ENCODE results near the gene SMG7.
"Not testable (repeated sequence)": the region's sequence is repeated elsewhere in the genome, so short reads cannot be mapped to it uniquely, and the experiment has no call there.

SMG7 gene

GRCh38 chr1:183472488-183473216 lies at the start of gene SMG7:
SMG7 (plus strand) TSS chr1:183472499; CDS start chr1:183472621, 122 bp downstream.
- peak within 1 kb of the TSS; percentile 95 for H3K4me3 Mint-ChIP-seq
- peak within 1 kb of the TSS; percentile 100 for H3K27ac Mint-ChIP-seq
- H3K36me3 Mint-ChIP-seq = peaks cover 4% of the 10 kb centered on the region
- peaks cover 28% of the 10 kb centered on the region for H3K4me1 Mint-ChIP-seq (ENCODE audit: low read depth)
- H3K9me3 Mint-ChIP-seq (ENCODE audit: low read depth) = no peaks in the 10 kb centered on the region
- no peaks in the 10 kb centered on the region for H3K27me3 Mint-ChIP-seq

DNA sequence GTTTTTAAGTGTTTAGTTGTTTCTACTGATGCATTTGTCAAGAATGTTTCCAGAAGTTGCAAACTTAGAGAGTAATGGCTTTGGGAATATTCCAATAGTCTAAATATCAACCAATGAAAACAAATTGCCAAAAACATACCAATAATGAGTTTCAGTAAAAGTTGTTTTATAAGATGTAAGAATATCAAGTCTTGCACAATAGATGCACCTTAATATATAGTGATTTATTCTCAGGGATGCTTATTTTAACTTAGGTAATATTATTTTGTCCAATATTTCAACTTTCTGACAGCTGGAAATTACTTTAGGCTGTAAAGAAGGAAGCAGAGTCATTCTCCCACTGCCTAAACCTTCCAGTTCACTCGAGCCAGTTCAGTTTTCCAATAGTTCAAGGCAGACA lies 48.8 kb upstream of the SMG7 start:
- Mint-ChIP-seq H3K36me3 (no peaks in the 10 kb centered on the region), H3K27ac (no peak overlapping the region), H3K4me1 (ENCODE audit: low read depth) (peaks cover 2% of the 10 kb centered on the region), H3K4me3 (no peak overlapping the region), H3K9me3 (ENCODE audit: low read depth) (peaks cover 4% of the 10 kb centered on the region), H3K27me3 (peaks cover 37% of the 10 kb centered on the region)

DNA sequence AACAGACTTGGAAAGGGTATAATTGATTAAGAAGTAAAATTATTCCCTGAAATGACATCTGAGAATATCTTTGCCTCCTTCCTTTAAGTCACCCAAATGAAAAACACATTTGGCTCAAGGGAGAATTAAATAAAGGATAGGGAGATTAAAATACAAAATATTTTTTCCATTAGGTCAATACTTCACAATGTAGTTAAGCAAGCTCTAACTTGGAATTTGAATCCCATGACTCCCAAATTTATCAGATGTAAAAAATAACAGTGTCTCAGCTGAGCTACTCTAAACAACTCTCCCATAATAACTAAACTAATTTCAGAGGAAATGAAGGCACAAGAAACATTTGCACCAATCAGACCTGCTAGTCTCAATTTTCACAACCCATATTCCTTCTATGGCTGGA lies 47.6 kb upstream of the SMG7 start:
- Mint-ChIP-seq H3K27me3 (peaks cover 29% of the 10 kb centered on the region), H3K4me1 (ENCODE audit: low read depth) (no peaks in the 10 kb centered on the region)

GRCh38 chr1:183427591-183427990 lies 44.7 kb upstream of the SMG7 start:
- H3K4me3 Mint-ChIP-seq; H3K4me1 Mint-ChIP-seq (ENCODE audit: low read depth); H3K27ac Mint-ChIP-seq; H3K36me3 Mint-ChIP-seq; H3K9me3 Mint-ChIP-seq (ENCODE audit: low read depth): not testable (repeated sequence)
- H3K27me3 Mint-ChIP-seq = peaks cover 22% of the 10 kb centered on the region

More for the DNA sequence above, 47.6 kb upstream of the SMG7 start:
- Mint-ChIP-seq H3K27ac (no peak overlapping the region), H3K4me3 (no peak overlapping the region), H3K36me3 (no peaks in the 10 kb centered on the region), H3K9me3 (ENCODE audit: low read depth) (peaks cover 4% of the 10 kb centered on the region)

DNA sequence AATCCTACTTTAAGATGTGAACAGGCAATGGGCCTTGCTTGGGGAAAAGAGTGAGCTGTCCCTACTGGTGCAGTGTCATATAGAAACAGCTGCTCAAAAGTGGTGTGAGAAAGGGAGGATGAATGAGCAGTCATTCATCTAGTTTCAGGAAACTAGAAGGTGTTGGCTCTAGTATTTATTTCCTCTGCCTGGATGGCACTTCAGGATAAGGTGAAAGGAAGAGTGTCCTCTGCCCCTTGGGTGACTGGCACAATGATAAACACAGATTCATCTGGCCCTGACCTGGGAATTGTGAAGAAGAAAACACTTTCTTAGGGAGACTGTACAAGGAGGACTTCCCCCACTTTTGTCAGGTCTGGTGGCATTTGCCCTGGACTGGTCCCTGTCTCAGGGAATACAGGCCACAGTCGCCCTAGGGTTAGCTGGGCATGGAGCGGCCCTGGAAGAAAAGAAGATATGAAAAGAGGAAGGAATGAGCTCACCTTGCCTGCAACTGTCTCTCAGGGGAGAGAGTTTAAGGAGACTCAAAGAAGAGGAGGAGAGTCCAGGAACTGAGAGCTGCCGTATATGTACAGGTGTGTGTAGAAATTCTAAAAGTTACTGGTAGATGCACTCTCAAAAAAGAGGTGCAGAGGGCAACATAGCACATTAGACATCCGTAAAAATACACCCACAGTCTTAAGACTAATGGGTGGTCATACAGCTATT lies 40.3 kb upstream of the SMG7 start:
- H3K9me3 Mint-ChIP-seq (ENCODE audit: low read depth) = no peaks in the 10 kb centered on the region
- H3K4me1 Mint-ChIP-seq (ENCODE audit: low read depth) = no peaks in the 10 kb centered on the region
- H3K4me3 Mint-ChIP-seq = no peak overlapping the region
- H3K36me3 Mint-ChIP-seq = peaks cover 3% of the 10 kb centered on the region
- H3K27me3 Mint-ChIP-seq = peaks cover 12% of the 10 kb centered on the region
- no peak overlapping the region for H3K27ac Mint-ChIP-seq

DNA sequence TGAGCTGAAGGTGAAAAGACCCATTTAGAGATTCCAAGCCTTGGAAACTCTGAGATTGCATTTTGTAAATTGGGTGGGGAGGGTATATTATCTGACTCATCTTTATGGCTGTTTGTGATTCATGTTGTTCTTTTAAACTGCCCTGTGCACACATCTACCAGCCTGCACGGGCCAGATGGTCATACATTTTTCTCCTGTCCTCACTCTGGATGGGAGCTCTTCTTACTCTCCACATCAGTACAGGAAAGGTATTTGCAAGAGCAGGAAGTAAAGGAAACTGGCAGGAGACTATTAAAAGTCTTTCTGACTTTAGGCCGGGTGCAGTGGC lies 39.8 kb upstream of the SMG7 start:
- H3K4me1 Mint-ChIP-seq (ENCODE audit: low read depth) = no peaks in the 10 kb centered on the region

GRCh38 chr1:183433703-183434102 lies 38.6 kb upstream of the SMG7 start:
- H3K27ac Mint-ChIP-seq = no peak overlapping the region
- H3K36me3 Mint-ChIP-seq = peaks cover 3% of the 10 kb centered on the region
- peaks cover 12% of the 10 kb centered on the region for H3K27me3 Mint-ChIP-seq
- no peaks in the 10 kb centered on the region for H3K9me3 Mint-ChIP-seq (ENCODE audit: low read depth)
- H3K4me1 Mint-ChIP-seq (ENCODE audit: low read depth) = no peaks in the 10 kb centered on the region
- H3K4me3 Mint-ChIP-seq = no peak overlapping the region

More for the DNA sequence above, 39.8 kb upstream of the SMG7 start:
- no peak overlapping the region for H3K4me3 Mint-ChIP-seq
- no peaks in the 10 kb centered on the region for H3K9me3 Mint-ChIP-seq (ENCODE audit: low read depth)
- no peak overlapping the region for H3K27ac Mint-ChIP-seq
- H3K36me3 Mint-ChIP-seq = peaks cover 3% of the 10 kb centered on the region
- peaks cover 12% of the 10 kb centered on the region for H3K27me3 Mint-ChIP-seq

DNA sequence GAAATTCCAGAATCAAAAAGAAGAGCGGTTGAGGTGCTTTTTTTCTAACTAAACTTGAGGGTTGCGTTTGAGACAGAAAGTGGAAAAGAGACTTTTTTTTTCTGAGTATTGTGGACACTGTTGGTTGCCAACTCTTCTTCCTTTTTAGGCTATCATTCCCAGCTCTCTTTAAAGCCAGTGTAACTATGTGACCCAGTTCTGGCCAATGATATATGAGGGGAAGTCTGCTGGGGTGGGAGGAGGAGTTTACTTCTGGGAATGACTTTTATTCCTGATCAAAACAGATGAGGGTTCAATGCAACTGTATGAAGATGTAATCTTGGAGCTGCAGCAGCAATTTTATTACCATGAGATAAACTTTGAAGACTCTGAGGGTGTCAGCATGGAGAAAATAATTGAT lies 36.8 kb upstream of the SMG7 start:
- Mint-ChIP-seq H3K36me3 (peaks cover under 1% of the 10 kb centered on the region), H3K4me3 (no peak overlapping the region), H3K27me3 (peaks cover 6% of the 10 kb centered on the region), H3K27ac (no peak overlapping the region), H3K9me3 (ENCODE audit: low read depth) (no peaks in the 10 kb centered on the region), H3K4me1 (ENCODE audit: low read depth) (no peaks in the 10 kb centered on the region)

- peaks cover 3% of the 10 kb centered on the region for H3K27me3 Mint-ChIP-seq
- no peaks in the 10 kb centered on the region for H3K9me3 Mint-ChIP-seq (ENCODE audit: low read depth)
- no peaks in the 10 kb centered on the region for H3K4me1 Mint-ChIP-seq (ENCODE audit: low read depth)
- H3K36me3 Mint-ChIP-seq = no peaks in the 10 kb centered on the region
- no peak overlapping the region for H3K27ac Mint-ChIP-seq
- no peak overlapping the region for H3K4me3 Mint-ChIP-seq
Measured at GRCh38 chr1:183438060-183438459, 34.2 kb upstream of the SMG7 start.

DNA sequence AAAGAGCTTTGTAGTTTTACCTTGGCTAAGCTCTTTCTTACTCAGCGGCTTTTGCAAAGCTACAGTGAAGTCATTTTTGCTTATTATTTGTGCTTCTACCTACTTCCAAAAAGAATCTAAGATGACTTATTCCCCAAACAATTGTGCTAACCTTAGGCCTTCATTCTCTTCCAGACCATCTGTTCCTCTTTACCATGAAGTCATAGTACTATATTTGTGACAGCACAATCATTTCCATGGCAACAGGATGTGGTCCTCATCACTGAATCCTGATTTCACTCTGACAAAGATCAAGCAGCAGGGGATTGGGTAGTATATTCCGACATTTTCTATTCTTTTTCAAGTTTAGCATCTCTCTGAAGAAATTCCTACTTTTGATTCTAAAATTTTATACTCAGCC lies 29.3 kb upstream of the SMG7 start:
- H3K27ac Mint-ChIP-seq = no peak overlapping the region
- H3K9me3 Mint-ChIP-seq (ENCODE audit: low read depth) = no peaks in the 10 kb centered on the region
- no peaks in the 10 kb centered on the region for H3K27me3 Mint-ChIP-seq
- no peak overlapping the region for H3K4me3 Mint-ChIP-seq
- H3K4me1 Mint-ChIP-seq (ENCODE audit: low read depth) = no peaks in the 10 kb centered on the region
- H3K36me3 Mint-ChIP-seq = no peaks in the 10 kb centered on the region

DNA sequence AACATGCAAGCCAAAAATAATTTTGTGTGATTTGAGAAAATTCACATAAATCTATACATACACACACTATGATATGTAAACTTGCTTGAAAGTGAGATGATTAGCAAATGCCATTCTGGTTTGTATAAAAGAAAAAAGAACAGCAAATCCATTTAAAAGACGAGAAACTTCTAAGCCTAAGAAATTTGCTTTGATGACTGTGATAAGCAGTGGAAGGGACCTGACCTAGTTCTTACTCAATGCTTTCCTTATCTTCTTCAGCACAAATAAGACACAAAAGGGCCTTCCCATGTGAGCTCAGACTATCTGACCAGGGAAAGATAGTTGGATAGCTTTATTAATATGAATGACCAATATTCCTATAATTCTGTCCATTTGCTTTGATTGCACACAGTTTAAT lies 28.8 kb upstream of the SMG7 start:
- Mint-ChIP-seq H3K27ac (no peak overlapping the region), H3K9me3 (ENCODE audit: low read depth) (no peaks in the 10 kb centered on the region), H3K27me3 (no peaks in the 10 kb centered on the region), H3K4me1 (ENCODE audit: low read depth) (no peaks in the 10 kb centered on the region), H3K4me3 (no peak overlapping the region), H3K36me3 (no peaks in the 10 kb centered on the region)

DNA sequence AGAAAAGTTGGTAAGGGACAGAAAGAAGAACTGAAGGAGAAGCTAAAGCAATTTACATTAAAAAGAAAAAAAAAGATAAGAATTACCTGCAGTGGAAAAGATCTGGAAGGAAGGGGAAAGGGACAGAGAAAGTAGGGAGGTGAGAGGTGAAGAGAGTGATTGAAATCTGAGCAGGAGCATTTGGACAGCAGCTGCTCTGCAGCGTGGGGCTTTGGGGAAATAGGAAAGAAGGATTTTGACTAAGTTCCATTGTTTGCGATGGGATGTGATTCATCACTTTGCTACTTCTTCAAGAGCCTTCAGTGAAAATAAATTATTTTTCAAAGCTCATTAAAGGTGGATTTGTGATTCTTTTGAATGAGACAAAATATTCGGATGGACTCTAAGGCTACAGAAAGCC lies 28.1 kb upstream of the SMG7 start:
- no peak overlapping the region for H3K4me3 Mint-ChIP-seq
- no peaks in the 10 kb centered on the region for H3K4me1 Mint-ChIP-seq (ENCODE audit: low read depth)
- no peaks in the 10 kb centered on the region for H3K27me3 Mint-ChIP-seq
- no peaks in the 10 kb centered on the region for H3K36me3 Mint-ChIP-seq
- no peak overlapping the region for H3K27ac Mint-ChIP-seq
- H3K9me3 Mint-ChIP-seq (ENCODE audit: low read depth) = no peaks in the 10 kb centered on the region

DNA sequence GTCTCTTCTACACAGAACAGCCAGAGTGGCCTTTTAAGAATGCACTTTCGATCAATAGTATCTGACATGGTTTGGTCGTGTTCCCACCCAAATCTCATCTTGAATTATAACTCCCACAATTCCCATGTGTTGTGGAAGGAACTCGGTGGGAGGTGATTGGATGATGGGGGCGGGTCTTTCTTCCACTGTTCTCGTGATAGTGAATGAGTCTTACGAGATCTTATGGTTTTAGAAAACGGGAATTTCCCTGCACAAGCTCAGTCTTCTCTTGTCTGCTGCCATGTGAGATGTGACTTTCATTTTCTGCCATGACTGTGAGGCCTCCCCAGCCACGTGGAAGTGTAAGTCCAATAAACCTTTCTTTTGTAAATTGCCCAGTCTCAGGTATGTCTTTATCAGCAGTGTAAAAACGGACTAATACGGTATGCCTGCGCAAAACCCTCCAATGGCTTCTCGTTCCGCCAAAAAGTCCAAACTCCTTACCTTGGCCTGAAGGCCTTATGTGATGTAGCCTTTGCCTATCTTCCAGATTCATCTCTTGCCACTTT lies 23.0 kb upstream of the SMG7 start:
- H3K27me3 Mint-ChIP-seq = peaks cover 1% of the 10 kb centered on the region
- H3K27ac Mint-ChIP-seq = no peak overlapping the region
- no peaks in the 10 kb centered on the region for H3K36me3 Mint-ChIP-seq
- no peaks in the 10 kb centered on the region for H3K9me3 Mint-ChIP-seq (ENCODE audit: low read depth)
- no peak overlapping the region for H3K4me3 Mint-ChIP-seq
- H3K4me1 Mint-ChIP-seq (ENCODE audit: low read depth) = no peaks in the 10 kb centered on the region

- Mint-ChIP-seq H3K27me3 (peaks cover 1% of the 10 kb centered on the region), H3K27ac (no peak overlapping the region), H3K4me1 (ENCODE audit: low read depth) (no peaks in the 10 kb centered on the region), H3K36me3 (no peaks in the 10 kb centered on the region), H3K4me3 (no peak overlapping the region), H3K9me3 (ENCODE audit: low read depth) (no peaks in the 10 kb centered on the region)
Measured at GRCh38 chr1:183450093-183450492, 22.2 kb upstream of the SMG7 start.

- Mint-ChIP-seq H3K27ac (no peak overlapping the region), H3K4me3 (no peak overlapping the region), H3K9me3 (ENCODE audit: low read depth) (no peaks in the 10 kb centered on the region), H3K4me1 (ENCODE audit: low read depth) (no peaks in the 10 kb centered on the region), H3K36me3 (no peaks in the 10 kb centered on the region), H3K27me3 (peaks cover 8% of the 10 kb centered on the region)
Measured at GRCh38 chr1:183454377-183454776, 17.9 kb upstream of the SMG7 start.
